Nephron (organoid): Measurements from ENCODE around the gene TAF4.

Source experiments
- H3K27ac Mint-ChIP-seq, 3 experiments: 2 replicates each; pipeline ENCODE4 v1.8.0; 2020; ENCODE audit warnings: mixed read lengths in 3 of 3, mild to moderate bottlenecking in 2 of 3, moderate library complexity in 1 of 3
- H3K27me3 Mint-ChIP-seq: 2 replicates; pipeline ENCODE4 v1.8.0; 2021; ENCODE audit warnings: low read depth, mild to moderate bottlenecking, moderate library complexity, mixed read lengths
- H3K36me3 Mint-ChIP-seq: 2 replicates; pipeline ENCODE4 v1.8.0; 2020; ENCODE audit warnings: low read depth, mixed read lengths
- H3K4me1 Mint-ChIP-seq: 2 replicates; pipeline ENCODE4 v1.8.0; 2020; ENCODE audit warnings: mixed read lengths
- H3K4me3 Mint-ChIP-seq, 3 experiments: 2 replicates each; pipeline ENCODE4 v1.8.0; 2020; ENCODE audit warnings: mild to moderate bottlenecking in 3 of 3, mixed read lengths in 3 of 3, moderate library complexity in 2 of 3
- H3K9me3 Mint-ChIP-seq: 2 replicates; pipeline ENCODE4 v1.8.0; 2020; ENCODE audit warnings: mixed read lengths
- CTCF ChIP-seq, 3 experiments: fragments of 200-600 bp; sonication (generic); IDR thresholded peaks; one replicate each; pipeline ENCODE4 v1.5.0; 2021; ENCODE audit warnings: antibody characterized with exemption in 3 of 3; ENCODE audit not compliant: unreplicated experiment in 3 of 3

TAF4 gene

GRCh38 chr20:62001178-62001715, 64.4 kb downstream of the TAF4 start:
- Mint-ChIP-seq H3K27ac (no peak overlapping the region), H3K27me3 (no peaks in the 10 kb centered on the region), H3K9me3 (no peaks in the 10 kb centered on the region), H3K36me3 (peaks cover 77% of the 10 kb centered on the region), H3K4me3 (no peak overlapping the region), H3K4me1 (no peaks in the 10 kb centered on the region)
- TF ChIP-seq CTCF (IDR thresholded peaks at IDR 0.05; ENCODE audit: unreplicated experiment in 3 of 3) = no peak

GRCh38 chr20:61998343-61999121, 67.1 kb downstream of the TAF4 start:
- TF ChIP-seq CTCF (IDR thresholded peaks at IDR 0.05; ENCODE audit: unreplicated experiment in 3 of 3) = no peak
- H3K36me3 Mint-ChIP-seq = peaks cover 94% of the 10 kb centered on the region
- H3K4me1 Mint-ChIP-seq = no peaks in the 10 kb centered on the region
- peaks cover 13% of the 10 kb centered on the region for H3K9me3 Mint-ChIP-seq
- H3K4me3 Mint-ChIP-seq = no peak overlapping the region
- H3K27me3 Mint-ChIP-seq = no peaks in the 10 kb centered on the region
- H3K27ac Mint-ChIP-seq = no peak overlapping the region

GRCh38 chr20:61997891-61998290, 67.8 kb downstream of the TAF4 start:
- Mint-ChIP-seq H3K9me3 (peaks cover 16% of the 10 kb centered on the region), H3K4me1 (no peaks in the 10 kb centered on the region), H3K27me3 (no peaks in the 10 kb centered on the region), H3K4me3 (no peak overlapping the region), H3K27ac (no peak overlapping the region), H3K36me3 (peaks cover 97% of the 10 kb centered on the region)
- no peak for TF ChIP-seq CTCF (IDR thresholded peaks at IDR 0.05; ENCODE audit: unreplicated experiment in 3 of 3)

GRCh38 chr20:61997372-61997771, 68.3 kb downstream of the TAF4 start:
- peaks cover 97% of the 10 kb centered on the region for H3K36me3 Mint-ChIP-seq
- peaks cover 21% of the 10 kb centered on the region for H3K9me3 Mint-ChIP-seq
- no peak overlapping the region for H3K4me3 Mint-ChIP-seq
- no peak for TF ChIP-seq CTCF (IDR thresholded peaks at IDR 0.05; ENCODE audit: unreplicated experiment in 3 of 3)
- H3K4me1 Mint-ChIP-seq = no peaks in the 10 kb centered on the region
- H3K27me3 Mint-ChIP-seq = no peaks in the 10 kb centered on the region
- H3K27ac Mint-ChIP-seq = no peak overlapping the region

- Mint-ChIP-seq H3K9me3 (peaks cover 48% of the 10 kb centered on the region), H3K27ac (no peak overlapping the region), H3K27me3 (no peaks in the 10 kb centered on the region), H3K4me1 (no peaks in the 10 kb centered on the region), H3K36me3 (peaks cover 97% of the 10 kb centered on the region), H3K4me3 (no peak overlapping the region)
- no peak for TF ChIP-seq CTCF (IDR thresholded peaks at IDR 0.05; ENCODE audit: unreplicated experiment in 3 of 3)
Observed at GRCh38 chr20:61994546-61994945, 71.1 kb downstream of the TAF4 start.

- H3K9me3 Mint-ChIP-seq = peaks cover 48% of the 10 kb centered on the region
- H3K4me1 Mint-ChIP-seq = no peaks in the 10 kb centered on the region
- no peak for TF ChIP-seq CTCF (IDR thresholded peaks at IDR 0.05; ENCODE audit: unreplicated experiment in 3 of 3)
- no peaks in the 10 kb centered on the region for H3K27me3 Mint-ChIP-seq
- no peak overlapping the region for H3K4me3 Mint-ChIP-seq
- no peak overlapping the region for H3K27ac Mint-ChIP-seq
- peaks cover 94% of the 10 kb centered on the region for H3K36me3 Mint-ChIP-seq
Observed at GRCh38 chr20:61993058-61993457, 72.6 kb downstream of the TAF4 start.
